AG04450 (cell line): ENCODE measurements around the gene S100A5. TPM values are rescaled to one million over a fixed set of nuclear protein-coding genes. Genes with fewer than 3 reads are reported as not detected.
"Not testable (repeated sequence)": the region's sequence is repeated elsewhere in the genome, so short reads cannot be mapped to it uniquely, and the experiment has no call there.

Source experiments
- CTCF ChIA-PET: fragments of 300-600, 350-600 bp; formaldehyde crosslinking; extraction: SDS; loops from one replicate; lab custom pipeline; 2022; ENCODE audit warnings: antibody characterized with exemption, inconsistent platforms; lab: Charles Lee
- POLR2A ChIA-PET: fragments of 350-600 bp; formaldehyde crosslinking; extraction: SDS; loops from one replicate; lab custom pipeline; 2021; ENCODE audit warnings: antibody characterized with exemption, inconsistent platforms; lab: Yijun Ruan, JAX
- DNase-seq: peaks from one replicate; pipeline ENCODE4 v3.0.0-alpha.2; 2011; ENCODE audit warnings: low read depth, low spot score
- H3K27ac ChIP-seq: one replicate; pipeline ENCODE4 v1.5.1; 2012; ENCODE audit warnings: low read depth, low read length, control low read depth
- H3K27me3 ChIP-seq: one replicate; pipeline ENCODE4 v1.6.0; 2012; ENCODE audit warnings: low read length; ENCODE audit not compliant: control insufficient read depth, insufficient read depth
- H3K4me3 ChIP-seq: 2 replicates; pipeline ENCODE4 v1.5.1; 2011; ENCODE audit warnings: mild to moderate bottlenecking, low read depth, low read length, control low read depth
- H3K9me3 ChIP-seq: 2 replicates; pipeline ENCODE4 v1.5.1; 2012; ENCODE audit warnings: low read length; ENCODE audit not compliant: control insufficient read depth, insufficient read depth
- CTCF ChIP-seq: IDR thresholded peaks from 2 replicates; pipeline ENCODE4 v1.5.1; 2011; ENCODE audit warnings: low read depth, low read length, control low read depth, inconsistent platforms
- polyA plus RNA-seq: library from polyadenylated mRNA; depleted of rRNA; stranded (reverse); fragments of >200 nt; gene quantifications from 2 replicates; pipeline ENCODE4 v1.2.3, GENCODE V29; 2011

S100A5 gene
- polyA plus RNA-seq, 1 experiment: 0.42 TPM

- TF ChIP-seq CTCF: no peak
- POLR2A ChIA-PET: interaction anchor here (0.7 to 4.1 kb wide), 13 partner anchors 14 to 425 kb away, joined by 3 to 76 read pairs (median 4); partner anchors contain the start of genes CHTOP, RPS27, S100A13 and S100A16
These were observed 25.0 kb upstream of the S100A5 start, which contains the start of gene S100A2 for GRCh38 chr1:153565529-153566374. Gene S100A2, minus strand, starts transcription at chr1:153565844. Its CDS starts 1,967 bp downstream, at chr1:153563877.

GRCh38 chr1:153563991-153564390, 23.3 kb upstream of the S100A5 start:
- no peak for DNase-seq
- H3K27ac ChIP-seq: no peak overlapping the region
- no peak for TF ChIP-seq CTCF
- no peaks in the 10 kb centered on the region for H3K9me3 ChIP-seq
- CTCF ChIA-PET: interaction anchor here (0.6 to 5.0 kb wide), 6 partner anchors 10 to 98 kb away, joined by 3 to 22 read pairs (median 6); no protein-coding TSS in a partner anchor
- no peak overlapping the region for H3K4me3 ChIP-seq
- no peaks in the 10 kb centered on the region for H3K27me3 ChIP-seq
- POLR2A ChIA-PET: interaction anchor here (1.2 to 4.1 kb wide), 3 partner anchors 20 to 63 kb away, joined by 3 to 76 read pairs (median 23); partner anchors contain the start of genes S100A13, S100A4 and S100A6

More at GRCh38 chr1:153565529-153566374, 25.0 kb upstream of the S100A5 start, which contains the start of gene S100A2:
- Histone ChIP-seq H3K4me3 (peak within 1 kb of the TSS; percentile 25; the same call in 1 of the 2 replicates), H3K27me3 (no peaks in the 10 kb centered on the region), H3K27ac (peak within 1 kb of the TSS; percentile 100), H3K9me3 (no peaks in the 10 kb centered on the region)
- peak; percentile 83 for DNase-seq
- CTCF ChIA-PET: interaction anchor here (0.5 to 1.8 kb wide), 6 partner anchors 22 to 213 kb away, joined by 3 to 34 read pairs (median 5); no protein-coding TSS in a partner anchor

GRCh38 chr1:153563483-153563901, 22.8 kb upstream of the S100A5 start:
- no peak for TF ChIP-seq CTCF
- CTCF ChIA-PET: interaction anchor here (0.8 to 5.0 kb wide), 3 partner anchors 31 to 69 kb away, joined by 3 to 22 read pairs (median 6); no protein-coding TSS in a partner anchor
- Histone ChIP-seq H3K27me3 (no peaks in the 10 kb centered on the region), H3K27ac (no peak overlapping the region), H3K4me3 (no peak overlapping the region), H3K9me3 (no peaks in the 10 kb centered on the region)
- POLR2A ChIA-PET: interaction anchor here (1.2 to 4.1 kb wide), 3 partner anchors 19 to 64 kb away, joined by 3 to 76 read pairs (median 23); partner anchors contain the start of genes S100A13, S100A4 and S100A6
- no peak for DNase-seq

GRCh38 chr1:153562021-153562420, 21.3 kb upstream of the S100A5 start:
- CTCF ChIA-PET: interaction anchor here (1.3 to 5.0 kb wide), 6 partner anchors 10 to 67 kb away, joined by 3 to 22 read pairs (median 5); no protein-coding TSS in a partner anchor
- POLR2A ChIA-PET: not testable (repeated sequence)

GRCh38 chr1:153561466-153561985, 20.8 kb upstream of the S100A5 start:
- no peak overlapping the region for H3K4me3 ChIP-seq
- no peak for TF ChIP-seq CTCF
- no peaks in the 10 kb centered on the region for H3K9me3 ChIP-seq
- DNase-seq: no peak
- ChIA-PET CTCF (interaction anchor here (1.3 to 5.0 kb wide), 5 partner anchors 11 to 66 kb away, joined by 3 to 22 read pairs (median 5); no protein-coding TSS in a partner anchor), POLR2A (no interaction called here)
- no peak overlapping the region for H3K27ac ChIP-seq
- H3K27me3 ChIP-seq: no peaks in the 10 kb centered on the region

More at GRCh38 chr1:153562021-153562420, 21.3 kb upstream of the S100A5 start:
- not testable (repeated sequence) for H3K27me3 ChIP-seq, DNase-seq, H3K9me3 ChIP-seq, H3K4me3 ChIP-seq, H3K27ac ChIP-seq
